ENCODE measurements around the gene KCNJ5.

DNA sequence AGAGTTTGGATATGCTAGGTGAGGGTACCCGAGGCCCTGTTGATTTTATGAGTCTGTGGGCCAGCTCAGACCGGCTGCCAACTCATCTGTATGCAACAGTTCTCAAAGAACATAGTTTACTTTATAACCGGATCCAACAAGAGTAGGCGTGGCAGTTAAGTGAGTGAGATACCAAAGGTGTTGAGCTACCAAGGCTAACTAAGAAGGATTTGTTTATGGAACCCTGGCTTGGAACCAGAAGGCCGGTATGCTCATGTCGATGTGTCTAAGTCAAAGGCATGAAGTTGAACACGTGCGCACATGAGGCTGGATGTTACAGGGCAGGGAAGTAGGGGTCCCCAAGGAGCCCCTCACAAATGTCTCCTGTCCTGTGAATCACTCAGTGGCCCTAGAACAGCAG lies 23.9 kb upstream of the KCNJ5 start, which contains the start of gene KCNJ1:
- TF ChIP-seq, protein P1, sequence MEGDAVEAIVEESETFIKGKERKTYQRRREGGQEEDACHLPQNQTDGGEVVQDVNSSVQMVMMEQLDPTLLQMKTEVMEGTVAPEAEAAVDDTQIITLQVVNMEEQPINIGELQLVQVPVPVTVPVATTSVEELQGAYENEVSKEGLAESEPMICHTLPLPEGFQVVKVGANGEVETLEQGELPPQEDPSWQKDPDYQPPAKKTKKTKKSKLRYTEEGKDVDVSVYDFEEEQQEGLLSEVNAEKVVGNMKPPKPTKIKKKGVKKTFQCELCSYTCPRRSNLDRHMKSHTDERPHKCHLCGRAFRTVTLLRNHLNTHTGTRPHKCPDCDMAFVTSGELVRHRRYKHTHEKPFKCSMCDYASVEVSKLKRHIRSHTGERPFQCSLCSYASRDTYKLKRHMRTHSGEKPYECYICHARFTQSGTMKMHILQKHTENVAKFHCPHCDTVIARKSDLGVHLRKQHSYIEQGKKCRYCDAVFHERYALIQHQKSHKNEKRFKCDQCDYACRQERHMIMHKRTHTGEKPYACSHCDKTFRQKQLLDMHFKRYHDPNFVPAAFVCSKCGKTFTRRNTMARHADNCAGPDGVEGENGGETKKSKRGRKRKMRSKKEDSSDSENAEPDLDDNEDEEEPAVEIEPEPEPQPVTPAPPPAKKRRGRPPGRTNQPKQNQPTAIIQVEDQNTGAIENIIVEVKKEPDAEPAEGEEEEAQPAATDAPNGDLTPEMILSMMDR (IDR thresholded peaks at IDR 0.05): no peak
- no peak for TF ChIP-seq POLR2A (IDR thresholded peaks at IDR 0.05)
